Peyer's patch (tissue), 4 donors: ENCODE measurements around the gene PANX2.

ENCODE experiments used
- CTCF ChIP-seq, 6 experiments: fragments of 450-650 bp in 4 of 6; fragments of 200-600 bp in 2 of 6; sonication (generic) in 1 of 6; IDR thresholded peaks; one replicate each; pipeline ENCODE4 v1.5.1; 2017 to 2019; ENCODE audit warnings: antibody characterized with exemption in 6 of 6, mild to moderate bottlenecking in 3 of 6, moderate library complexity in 1 of 6
- POLR2A ChIP-seq, 2 donors: fragments of 450-650 bp; IDR thresholded peaks; one replicate each; pipeline ENCODE4 v1.5.1; 2017; ENCODE audit warnings: antibody characterized with exemption in 2 of 2, mild to moderate bottlenecking in 2 of 2, moderate library complexity in 2 of 2

GRCh38 chr22:50134481-50134880, 36.0 kb upstream of the PANX2 start:
- TF ChIP-seq POLR2A (IDR thresholded peaks at IDR 0.05) (no peak), CTCF (IDR thresholded peaks at IDR 0.05) (no peak)
